ENCODE results near the gene RUFY3. TPM values are rescaled to one million over a fixed set of nuclear protein-coding genes. Genes with fewer than 3 reads are reported as not detected.

The RUFY3 gene
- total and polyA plus RNA-seq, 2 experiments from 2014 or later, result 18.3 to 29.2 TPM

GRCh38 chr4:70772929-70773555, 51.3 kb downstream of the RUFY3 start:
- Mint-ChIP-seq H3K27ac (no peak overlapping the region), H3K4me1 (no peaks in the 10 kb centered on the region), H3K36me3 (ENCODE audit: low read depth) (peaks cover 6% of the 10 kb centered on the region; the same call in 2 of the 3 replicates), H3K4me3 (no peak overlapping the region), H3K27me3 (ENCODE audit: insufficient read depth, low read depth, poor library complexity) (no peaks in the 10 kb centered on the region), H3K9me3 (no peaks in the 10 kb centered on the region)
- Histone ChIP-seq H3K36me3 (ENCODE audit: insufficient read depth) (no peaks in the 10 kb centered on the region; the same call in 1 of the 2 replicates), H3K27ac (ENCODE audit: low read depth) (no peak overlapping the region), H3K4me3 (no peak overlapping the region), H3K4me1 (ENCODE audit: insufficient read depth) (no peaks in the 10 kb centered on the region), H2AFZ (no peak overlapping the region), H3F3A (replicated peaks; ENCODE audit: low read depth) (no peaks in the 10 kb centered on the region), H3K79me2 (replicated peaks; ENCODE audit: insufficient read depth) (no peaks in the 10 kb centered on the region), H3K9me2 (ENCODE audit: insufficient read depth) (no peaks in the 10 kb centered on the region), H3K27me3 (ENCODE audit: insufficient read depth) (no peaks in the 10 kb centered on the region), H4K20me1 (replicated peaks; ENCODE audit: insufficient read depth) (no peaks in the 10 kb centered on the region; the same call in 1 of the 2 replicates), H3K4me2 (no peak overlapping the region)
- no peak for ATAC-seq
- DNase-seq (ENCODE audit: low spot score), result no peak
- no peak for TF ChIP-seq JUNB (IDR thresholded peaks at IDR 0.05; ENCODE audit: unreplicated experiment)
- no peak for TF ChIP-seq ZNF114 (CRISPR knock-in tag; IDR thresholded peaks at IDR 0.05)
- TF ChIP-seq NANOG (IDR thresholded peaks at IDR 0.05; ENCODE audit: borderline replicate concordance), result no peak
- TF ChIP-seq CREB1 (CRISPR knock-in tag; IDR thresholded peaks at IDR 0.05; ENCODE audit: low read depth), result no peak
- TF ChIP-seq EZH2phosphoT487 (IDR thresholded peaks at IDR 0.05; ENCODE audit: unreplicated experiment), result no peak
- TF ChIP-seq POLR2AphosphoS5 (IDR thresholded peaks at IDR 0.05; ENCODE audit: low read depth), result no peak
- TF ChIP-seq, protein P1, sequence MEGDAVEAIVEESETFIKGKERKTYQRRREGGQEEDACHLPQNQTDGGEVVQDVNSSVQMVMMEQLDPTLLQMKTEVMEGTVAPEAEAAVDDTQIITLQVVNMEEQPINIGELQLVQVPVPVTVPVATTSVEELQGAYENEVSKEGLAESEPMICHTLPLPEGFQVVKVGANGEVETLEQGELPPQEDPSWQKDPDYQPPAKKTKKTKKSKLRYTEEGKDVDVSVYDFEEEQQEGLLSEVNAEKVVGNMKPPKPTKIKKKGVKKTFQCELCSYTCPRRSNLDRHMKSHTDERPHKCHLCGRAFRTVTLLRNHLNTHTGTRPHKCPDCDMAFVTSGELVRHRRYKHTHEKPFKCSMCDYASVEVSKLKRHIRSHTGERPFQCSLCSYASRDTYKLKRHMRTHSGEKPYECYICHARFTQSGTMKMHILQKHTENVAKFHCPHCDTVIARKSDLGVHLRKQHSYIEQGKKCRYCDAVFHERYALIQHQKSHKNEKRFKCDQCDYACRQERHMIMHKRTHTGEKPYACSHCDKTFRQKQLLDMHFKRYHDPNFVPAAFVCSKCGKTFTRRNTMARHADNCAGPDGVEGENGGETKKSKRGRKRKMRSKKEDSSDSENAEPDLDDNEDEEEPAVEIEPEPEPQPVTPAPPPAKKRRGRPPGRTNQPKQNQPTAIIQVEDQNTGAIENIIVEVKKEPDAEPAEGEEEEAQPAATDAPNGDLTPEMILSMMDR (conservative IDR thresholded peaks at IDR 0.05; ENCODE audit: low read depth in 2 of 2), result no peak
- TF ChIP-seq REST (IDR thresholded peaks at IDR 0.05; ENCODE audit: unreplicated experiment), result no peak
- TF ChIP-seq, protein P2, sequence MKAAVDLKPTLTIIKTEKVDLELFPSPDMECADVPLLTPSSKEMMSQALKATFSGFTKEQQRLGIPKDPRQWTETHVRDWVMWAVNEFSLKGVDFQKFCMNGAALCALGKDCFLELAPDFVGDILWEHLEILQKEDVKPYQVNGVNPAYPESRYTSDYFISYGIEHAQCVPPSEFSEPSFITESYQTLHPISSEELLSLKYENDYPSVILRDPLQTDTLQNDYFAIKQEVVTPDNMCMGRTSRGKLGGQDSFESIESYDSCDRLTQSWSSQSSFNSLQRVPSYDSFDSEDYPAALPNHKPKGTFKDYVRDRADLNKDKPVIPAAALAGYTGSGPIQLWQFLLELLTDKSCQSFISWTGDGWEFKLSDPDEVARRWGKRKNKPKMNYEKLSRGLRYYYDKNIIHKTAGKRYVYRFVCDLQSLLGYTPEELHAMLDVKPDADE (IDR thresholded peaks at IDR 0.05), result no peak
- no peak for TF ChIP-seq ZNF462 (CRISPR knock-in tag; IDR thresholded peaks at IDR 0.05)
- no peak for TF ChIP-seq ZNF331 (CRISPR knock-in tag; IDR thresholded peaks at IDR 0.05; ENCODE audit: low read depth)
- no peak for TF ChIP-seq STAT1 (IDR thresholded peaks at IDR 0.05; ENCODE audit: unreplicated experiment)
- TF ChIP-seq EZH2 (IDR thresholded peaks at IDR 0.05; ENCODE audit: low read depth, unreplicated experiment), result no peak

All from GM23338 (cell line).